AG10803 (cell line): ENCODE data around the gene LIPT1.

Experiments used
- DNase-seq: peaks from one replicate; pipeline ENCODE4 v3.0.0; 2010; ENCODE audit warnings: low read depth
- H3K4me3 ChIP-seq: 2 replicates; pipeline ENCODE4 v1.5.1; 2011; ENCODE audit warnings: mild to moderate bottlenecking, low read length, control low read depth
- CTCF ChIP-seq: conservative IDR thresholded peaks from 2 replicates; pipeline ENCODE4 v1.5.1; 2011; ENCODE audit warnings: mild to moderate bottlenecking, low read length, control low read depth, inconsistent platforms

LIPT1 gene

GRCh38 chr2:99139003-99139402 lies 15.8 kb upstream of the LIPT1 start:
- TF ChIP-seq CTCF, result no peak
- no peak for DNase-seq
- H3K4me3 ChIP-seq, result no peak overlapping the region

GRCh38 chr2:99140056-99140859 lies 14.5 kb upstream of the LIPT1 start:
- TF ChIP-seq CTCF, result no peak
- DNase-seq, result peak; percentile 11
- H3K4me3 ChIP-seq, result peak overlapping the region; percentile 84

GRCh38 chr2:99140860-99141109 lies 14.0 kb upstream of the LIPT1 start:
- no peak for DNase-seq
- TF ChIP-seq CTCF, result no peak
- peak overlapping the region; percentile 84 for H3K4me3 ChIP-seq

- DNase-seq, result peak; percentile 58
- TF ChIP-seq CTCF, result no peak
- peak within 1 kb of the TSS; percentile 84 for H3K4me3 ChIP-seq
Measured at GRCh38 chr2:99141110-99142108, 13.4 kb upstream of the LIPT1 start, which contains the start of gene C2orf15. C2orf15 (plus strand) TSS chr2:99141707; CDS start chr2:99150559, 8,852 bp downstream.

GRCh38 chr2:99150706-99151105 lies 4.1 kb upstream of the LIPT1 start:
- no peak for TF ChIP-seq CTCF
- H3K4me3 ChIP-seq, result no peak overlapping the region

GRCh38 chr2:99152199-99152895 lies 2.4 kb upstream of the LIPT1 start:
- H3K4me3 ChIP-seq, result no peak overlapping the region
- DNase-seq, result no peak
- no peak for TF ChIP-seq CTCF

More at GRCh38 chr2:99150706-99151105, 4.1 kb upstream of the LIPT1 start:
- DNase-seq, result peak; percentile 42
